GM23338 (cell line): Measurements from ENCODE around the gene SELENOK. TPM values are rescaled to one million over a fixed set of nuclear protein-coding genes. Genes with fewer than 3 reads are reported as not detected.
A peak's percentile ranks its signal among the peaks of the same experiment; 100 is the strongest.

ENCODE experiments used
- ATAC-seq: fragments of 200-7000 bp; cut with Tn5 transposase; 3 replicates; pipeline ENCODE4 v1.9.1; 2020
- DNase-seq: peaks from one replicate; pipeline ENCODE4 v3.0.0-alpha.2; 2015; ENCODE audit warnings: low spot score
- H2AFZ ChIP-seq: fragments of 200-600 bp; sonication (generic); 2 replicates; pipeline ENCODE4 v1.8.0; 2016; ENCODE audit warnings: antibody characterized with exemption, mild to moderate bottlenecking, moderate library complexity
- H3F3A ChIP-seq: fragments of 200-600 bp; sonication (generic); replicated peaks from 2 replicates; pipeline ENCODE4 v1.8.0; 2017; ENCODE audit warnings: antibody characterized with exemption, mixed run types, low read depth
- H3K27ac ChIP-seq: fragments of 200-600 bp; sonication (generic); 2 replicates; pipeline ENCODE4 v1.6.1; 2016; ENCODE audit warnings: low read depth
- H3K27me3 ChIP-seq: fragments of 200-600 bp; sonication (generic); 2 replicates; pipeline ENCODE4 v1.8.0; 2016; ENCODE audit warnings: mild to moderate bottlenecking, mixed run types, moderate library complexity; ENCODE audit not compliant: insufficient read depth
- H3K36me3 ChIP-seq: fragments of 200-600 bp; sonication (generic); 2 replicates; pipeline ENCODE4 v1.8.0; 2016; ENCODE audit warnings: mild to moderate bottlenecking; ENCODE audit not compliant: insufficient read depth
- H3K4me1 ChIP-seq: fragments of 200-600 bp; sonication (generic); 2 replicates; pipeline ENCODE4 v1.8.0; 2016; ENCODE audit warnings: mild to moderate bottlenecking, moderate library complexity; ENCODE audit not compliant: insufficient read depth
- H3K4me2 ChIP-seq: fragments of 200-600 bp; sonication (generic); 2 replicates; pipeline ENCODE4 v1.7.1; 2017; ENCODE audit warnings: mixed run types
- H3K4me3 ChIP-seq: fragments of 200-600 bp; sonication (generic); 2 replicates; pipeline ENCODE4 v1.6.1; 2016; ENCODE audit warnings: mixed run types
- H3K79me2 ChIP-seq: fragments of 200-600 bp; sonication (generic); replicated peaks from 2 replicates; pipeline ENCODE4 v1.8.0; 2017; ENCODE audit warnings: mild to moderate bottlenecking; ENCODE audit not compliant: insufficient read depth
- H3K9me2 ChIP-seq: fragments of 200-600 bp; sonication (generic); 2 replicates; pipeline ENCODE4 v1.8.0; 2017; ENCODE audit not compliant: insufficient read depth
- H4K20me1 ChIP-seq: fragments of 200-600 bp; sonication (generic); replicated peaks from 2 replicates; pipeline ENCODE4 v1.8.0; 2017; ENCODE audit warnings: mild to moderate bottlenecking; ENCODE audit not compliant: insufficient read depth
- H3K27ac Mint-ChIP-seq: 2 replicates; pipeline ENCODE4 v1.8.0; 2020; ENCODE audit warnings: inconsistent platforms, mild to moderate bottlenecking, moderate library complexity, mixed read lengths
- H3K27me3 Mint-ChIP-seq: 3 replicates; pipeline ENCODE4 v1.8.0; 2022; ENCODE audit warnings: low read depth, mild to moderate bottlenecking, moderate library complexity, mixed read lengths, inconsistent platforms; ENCODE audit not compliant: insufficient read depth, poor library complexity
- H3K36me3 Mint-ChIP-seq: 3 replicates; pipeline ENCODE4 v1.8.0; 2021; ENCODE audit warnings: low read depth, mild to moderate bottlenecking, inconsistent platforms, moderate library complexity, mixed read lengths
- H3K4me1 Mint-ChIP-seq: 3 replicates; pipeline ENCODE4 v1.8.0; 2020; ENCODE audit warnings: mild to moderate bottlenecking, inconsistent platforms, mixed read lengths
- H3K4me3 Mint-ChIP-seq: 3 replicates; pipeline ENCODE4 v1.8.0; 2021; ENCODE audit warnings: moderate library complexity, mild to moderate bottlenecking, inconsistent platforms, mixed read lengths
- H3K9me3 Mint-ChIP-seq: 3 replicates; pipeline ENCODE4 v1.8.0; 2020; ENCODE audit warnings: moderate library complexity, mild to moderate bottlenecking, inconsistent platforms, mixed read lengths
- CTCF ChIP-seq, 2 experiments: fragments of 200-600 bp in 1 of 2; sonication (generic) in 1 of 2; conservative IDR thresholded peaks; 2 replicates each; pipeline versions ENCODE4 v1.5.1 to v1.6.1; 2016 to 2017; ENCODE audit warnings: antibody characterized with exemption in 2 of 2, low read depth in 2 of 2, mild to moderate bottlenecking in 2 of 2, moderate library complexity in 1 of 2
- ETS1 ChIP-seq: IDR thresholded peaks from 2 replicates; pipeline ENCODE4 v1.6.1; 2016; ENCODE audit warnings: antibody characterized with exemption
- EZH2phosphoT487 ChIP-seq: fragments of 200-600 bp; sonication (generic); IDR thresholded peaks from one replicate; pipeline ENCODE4 v1.8.1; 2018; ENCODE audit warnings: antibody characterized with exemption; ENCODE audit not compliant: unreplicated experiment
- NANOG ChIP-seq: IDR thresholded peaks from 2 replicates; pipeline ENCODE4 v1.6.1; 2016; ENCODE audit warnings: antibody characterized with exemption, borderline replicate concordance
- POLR2AphosphoS5 ChIP-seq: IDR thresholded peaks from 2 replicates; pipeline ENCODE4 v1.6.1; 2016; ENCODE audit warnings: antibody characterized with exemption, low read depth
- STAT1 ChIP-seq: IDR thresholded peaks from one replicate; pipeline ENCODE4 v1.6.1; 2016; ENCODE audit warnings: antibody characterized with exemption; ENCODE audit not compliant: unreplicated experiment
- ZNF114 ChIP-seq: fragments of 250-450 bp; sonication (Bioruptor Pico); IDR thresholded peaks from 2 replicates; pipeline ENCODE4 v1.5.0; 2020; ENCODE audit warnings: mild to moderate bottlenecking, moderate library complexity
- ZNF331 ChIP-seq: fragments of 250-450 bp; sonication (Bioruptor Pico); IDR thresholded peaks from 2 replicates; pipeline ENCODE4 v1.5.0; 2020; ENCODE audit warnings: low read depth, mild to moderate bottlenecking, moderate library complexity
- polyA plus RNA-seq: library from polyadenylated mRNA; unstranded; fragments of >200 nt; fragmentation: Nextera tagmentation; extraction: Ambion mirVana; gene quantifications from 2 replicates; pipeline ENCODE4 v1.2.1, GENCODE V29; 2016
- total RNA-seq: library from RNA; depleted of rRNA; stranded (reverse); fragments of >200 nt; shearing (Covaris generic); gene quantifications from 2 replicates; pipeline ENCODE4 v1.2.3, GENCODE V29; 2014

SELENOK gene
- total and polyA plus RNA-seq, 2 experiments from 2014 or later = 21.4 to 168 TPM

- no peak overlapping the region for H3K4me3 ChIP-seq
- Mint-ChIP-seq H3K36me3 (peaks cover 10% of the 10 kb centered on the region; the same call in 2 of the 3 replicates), H3K27ac (no peak overlapping the region), H3K4me1 (no peaks in the 10 kb centered on the region), H3K9me3 (peaks cover 17% of the 10 kb centered on the region), H3K27me3 (no peaks in the 10 kb centered on the region), H3K4me3 (no peak overlapping the region)
- peak; percentile 80 for ATAC-seq
- H3K36me3 ChIP-seq = peaks cover 4% of the 10 kb centered on the region; the same call in 1 of the 2 replicates
- no peak overlapping the region for H2AFZ ChIP-seq
- H3K4me1 ChIP-seq = no peaks in the 10 kb centered on the region
- TF ChIP-seq POLR2AphosphoS5 (no peak), CTCF (conservative IDR thresholded peaks at IDR 0.05; ENCODE audit: low read depth in 2 of 2) (peak; percentile 94 to 95), EZH2phosphoT487 (no peak), ETS1 (no peak)
- DNase-seq = peak; percentile 84
- H3K27me3 ChIP-seq = no peaks in the 10 kb centered on the region
- no peak overlapping the region for H3K27ac ChIP-seq
- H3K9me2 ChIP-seq = no peaks in the 10 kb centered on the region
- H4K20me1 ChIP-seq = no peaks in the 10 kb centered on the region
- H3F3A ChIP-seq = no peaks in the 10 kb centered on the region
- no peaks in the 10 kb centered on the region for H3K79me2 ChIP-seq
- H3K4me2 ChIP-seq = no peak overlapping the region
These were observed 47.0 kb upstream of the SELENOK start for GRCh38 chr3:53938645-53939044.

- H3K9me3 Mint-ChIP-seq = peaks cover 17% of the 10 kb centered on the region
- no peaks in the 10 kb centered on the region for H3K9me2 ChIP-seq
- no peak overlapping the region for H3K4me3 ChIP-seq
- H3F3A ChIP-seq = no peaks in the 10 kb centered on the region
- H3K36me3 Mint-ChIP-seq = peaks cover 10% of the 10 kb centered on the region; the same call in 2 of the 3 replicates
- H4K20me1 ChIP-seq = no peaks in the 10 kb centered on the region
- no peaks in the 10 kb centered on the region for H3K4me1 Mint-ChIP-seq
- H3K4me2 ChIP-seq = no peak overlapping the region
- H3K27ac Mint-ChIP-seq = no peak overlapping the region
- H3K27ac ChIP-seq = no peak overlapping the region
- no peak overlapping the region for H2AFZ ChIP-seq
- H3K36me3 ChIP-seq = peaks cover 4% of the 10 kb centered on the region; the same call in 1 of the 2 replicates
- DNase-seq = no peak
- no peak overlapping the region for H3K4me3 Mint-ChIP-seq
- H3K4me1 ChIP-seq = no peaks in the 10 kb centered on the region
- H3K27me3 ChIP-seq = no peaks in the 10 kb centered on the region
- no peak for ATAC-seq
- H3K79me2 ChIP-seq = no peaks in the 10 kb centered on the region
- H3K27me3 Mint-ChIP-seq = no peaks in the 10 kb centered on the region
- TF ChIP-seq ETS1 (no peak), EZH2phosphoT487 (no peak), NANOG (no peak), ZNF331 (CRISPR knock-in tag) (no peak), ZNF114 (CRISPR knock-in tag) (no peak), POLR2AphosphoS5 (no peak), STAT1 (no peak), CTCF (conservative IDR thresholded peaks at IDR 0.05; ENCODE audit: low read depth in 2 of 2) (no peak)
These were observed 44.7 kb upstream of the SELENOK start for GRCh38 chr3:53936347-53936746.
